ENCODE data around the gene SPPL2B. TPM values are rescaled to one million over a fixed set of nuclear protein-coding genes. Genes with fewer than 3 reads are reported as not detected.
A peak's percentile ranks its signal among the peaks of the same experiment; 100 is the strongest.

The SPPL2B gene
- total RNA-seq, 1 donor from 2014 or later = 54.3 TPM

DNA sequence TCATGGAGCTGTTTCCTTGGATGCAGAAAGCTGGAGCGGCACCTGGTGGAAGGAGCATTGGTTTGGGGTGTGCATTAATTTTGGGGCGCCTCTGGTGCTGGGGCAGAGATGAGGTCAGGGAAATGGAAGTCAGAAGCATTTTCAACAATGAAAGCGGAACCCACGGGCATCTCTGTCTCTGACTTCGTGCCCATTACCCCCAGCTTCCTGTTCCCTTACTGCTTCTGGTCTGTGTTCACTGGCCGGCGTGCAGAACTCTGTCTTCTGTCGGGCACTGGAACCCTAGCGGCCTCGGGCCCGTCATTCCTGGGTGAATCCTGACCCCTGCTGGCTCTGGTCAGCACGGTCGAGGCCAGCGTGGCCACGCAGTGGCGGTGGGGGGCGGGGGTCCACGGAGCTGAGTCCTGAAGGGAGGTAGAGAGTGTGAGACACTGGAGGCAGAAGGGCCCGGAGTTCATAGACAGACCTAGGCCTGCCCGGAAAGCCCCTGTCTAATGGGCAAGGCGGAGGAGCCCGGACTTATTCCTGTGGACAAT, 12.6 kb upstream of the SPPL2B start:
- intact Hi-C loops (cut with DNase I) = no loop called here
- no peak overlapping the region for H3K4me3 ChIP-seq
- DNase-seq (ENCODE audit: extremely low spot score in 2 of 2) = no peak

GRCh38 chr19:2317300-2317699, 11.2 kb upstream of the SPPL2B start:
- intact Hi-C loops (cut with DNase I) = no loop called here
- TF ChIP-seq, protein P1, sequence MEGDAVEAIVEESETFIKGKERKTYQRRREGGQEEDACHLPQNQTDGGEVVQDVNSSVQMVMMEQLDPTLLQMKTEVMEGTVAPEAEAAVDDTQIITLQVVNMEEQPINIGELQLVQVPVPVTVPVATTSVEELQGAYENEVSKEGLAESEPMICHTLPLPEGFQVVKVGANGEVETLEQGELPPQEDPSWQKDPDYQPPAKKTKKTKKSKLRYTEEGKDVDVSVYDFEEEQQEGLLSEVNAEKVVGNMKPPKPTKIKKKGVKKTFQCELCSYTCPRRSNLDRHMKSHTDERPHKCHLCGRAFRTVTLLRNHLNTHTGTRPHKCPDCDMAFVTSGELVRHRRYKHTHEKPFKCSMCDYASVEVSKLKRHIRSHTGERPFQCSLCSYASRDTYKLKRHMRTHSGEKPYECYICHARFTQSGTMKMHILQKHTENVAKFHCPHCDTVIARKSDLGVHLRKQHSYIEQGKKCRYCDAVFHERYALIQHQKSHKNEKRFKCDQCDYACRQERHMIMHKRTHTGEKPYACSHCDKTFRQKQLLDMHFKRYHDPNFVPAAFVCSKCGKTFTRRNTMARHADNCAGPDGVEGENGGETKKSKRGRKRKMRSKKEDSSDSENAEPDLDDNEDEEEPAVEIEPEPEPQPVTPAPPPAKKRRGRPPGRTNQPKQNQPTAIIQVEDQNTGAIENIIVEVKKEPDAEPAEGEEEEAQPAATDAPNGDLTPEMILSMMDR (IDR thresholded peaks at IDR 0.05) = no peak
- TF ChIP-seq POLR2A (IDR thresholded peaks at IDR 0.05) = no peak
- TF ChIP-seq POLR2AphosphoS5 (IDR thresholded peaks at IDR 0.05; ENCODE audit: insufficient read depth in 1 of 2, low read depth in 1 of 2) = no peak
- Histone ChIP-seq H3K36me3 (peaks cover 0 to 10% of the 10 kb centered on the region in 2 donors), H3K9me3 (peaks cover 7% of the 10 kb centered on the region), H3K27me3 (peaks cover 6% of the 10 kb centered on the region), H3K27ac (no peak overlapping the region), H3K4me1 (no peaks in the 10 kb centered on the region), H3K4me3 (no peak overlapping the region)
- no peak for DNase-seq (ENCODE audit: extremely low spot score in 2 of 2)

More for the DNA sequence above, 12.6 kb upstream of the SPPL2B start:
- Histone ChIP-seq H3K27me3 (peaks cover 6% of the 10 kb centered on the region), H3K27ac (no peak overlapping the region), H3K9me3 (peaks cover 7% of the 10 kb centered on the region), H3K4me1 (no peaks in the 10 kb centered on the region), H3K36me3 (no peaks in the 10 kb centered on the region)
- no peak for TF ChIP-seq POLR2AphosphoS5 (IDR thresholded peaks at IDR 0.05; ENCODE audit: insufficient read depth in 1 of 2, low read depth in 1 of 2)
- TF ChIP-seq POLR2A (IDR thresholded peaks at IDR 0.05) = no peak
- TF ChIP-seq, protein P1 (IDR thresholded peaks at IDR 0.05) = peak in 1 of 3 experiments; percentile 21

DNA sequence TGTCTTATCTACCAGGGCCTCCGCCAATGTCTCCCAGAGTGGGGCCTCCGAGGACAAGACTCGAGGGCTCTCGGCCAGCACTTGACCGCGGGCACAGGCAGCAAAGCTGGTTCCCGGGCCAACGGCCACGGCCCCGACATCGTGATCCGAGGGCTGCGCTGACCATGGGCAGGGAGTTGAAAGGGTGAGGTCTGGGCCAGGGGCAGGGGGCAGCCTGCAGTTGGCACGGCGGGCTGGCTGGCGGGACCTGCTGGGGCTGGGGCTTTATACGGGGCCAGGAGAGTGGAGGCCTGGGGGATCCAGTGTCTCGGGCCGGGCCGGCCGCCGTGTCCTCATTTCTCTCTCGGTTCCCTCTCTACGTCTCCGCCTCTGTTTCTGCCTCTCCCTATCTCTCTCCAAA, 10.7 kb upstream of the SPPL2B start:
- TF ChIP-seq POLR2A (IDR thresholded peaks at IDR 0.05) = no peak
- TF ChIP-seq, protein P1 (IDR thresholded peaks at IDR 0.05) = no peak
- no peak for TF ChIP-seq POLR2AphosphoS5 (IDR thresholded peaks at IDR 0.05; ENCODE audit: insufficient read depth in 1 of 2, low read depth in 1 of 2)
- Histone ChIP-seq H3K27ac (no peak overlapping the region), H3K4me3 (no peak overlapping the region), H3K36me3 (peaks cover 0 to 10% of the 10 kb centered on the region in 2 donors), H3K9me3 (peaks cover 7% of the 10 kb centered on the region), H3K4me1 (no peaks in the 10 kb centered on the region), H3K27me3 (peaks cover 4% of the 10 kb centered on the region)
- no peak for DNase-seq (ENCODE audit: extremely low spot score in 2 of 2)
- intact Hi-C loops (cut with DNase I) = no loop called here

- no peak for DNase-seq (ENCODE audit: extremely low spot score in 2 of 2)
- peaks cover 0 to 19% of the 10 kb centered on the region in 2 donors for H3K36me3 ChIP-seq
- no peaks in the 10 kb centered on the region for H3K4me1 ChIP-seq
- TF ChIP-seq, protein P1 (IDR thresholded peaks at IDR 0.05) = no peak
- TF ChIP-seq POLR2AphosphoS5 (IDR thresholded peaks at IDR 0.05; ENCODE audit: insufficient read depth in 1 of 2, low read depth in 1 of 2) = no peak
- no peak for TF ChIP-seq POLR2A (IDR thresholded peaks at IDR 0.05)
- peaks cover 7% of the 10 kb centered on the region for H3K9me3 ChIP-seq
- H3K4me3 ChIP-seq = no peak overlapping the region
- intact Hi-C loops (cut with DNase I) = no loop called here
- H3K27me3 ChIP-seq = no peaks in the 10 kb centered on the region
- no peak overlapping the region for H3K27ac ChIP-seq
These were observed 9.6 kb upstream of the SPPL2B start for GRCh38 chr19:2318923-2319322.

DNA sequence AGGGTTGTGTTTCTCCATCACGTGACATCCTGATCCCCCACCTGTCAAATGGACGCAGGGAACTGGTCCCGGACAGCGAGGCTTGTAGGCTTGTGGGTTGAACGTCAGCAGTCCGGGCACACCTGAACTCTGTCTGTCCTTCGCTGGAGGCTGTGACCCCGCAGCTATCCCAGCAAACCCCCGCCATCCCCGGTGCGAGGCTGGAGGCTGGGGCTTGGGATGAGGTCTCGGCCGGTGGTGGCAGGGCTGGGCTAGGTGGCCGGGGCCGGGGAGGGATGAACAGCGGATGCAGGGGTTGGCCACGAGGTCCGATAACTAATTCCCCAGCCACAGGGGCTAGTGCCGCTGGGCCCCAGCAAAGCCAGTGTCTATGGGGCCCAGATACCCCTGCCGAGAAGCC, 8.9 kb upstream of the SPPL2B start:
- H3K36me3 ChIP-seq = peaks cover 0 to 25% of the 10 kb centered on the region in 2 donors
- TF ChIP-seq POLR2A (IDR thresholded peaks at IDR 0.05) (no peak), POLR2AphosphoS5 (IDR thresholded peaks at IDR 0.05; ENCODE audit: insufficient read depth in 1 of 2, low read depth in 1 of 2) (no peak)
- TF ChIP-seq, protein P1 (IDR thresholded peaks at IDR 0.05) = no peak
- peaks cover 7% of the 10 kb centered on the region for H3K9me3 ChIP-seq
- H3K27ac ChIP-seq = no peak overlapping the region
- intact Hi-C loops (cut with DNase I) = no loop called here
- no peaks in the 10 kb centered on the region for H3K4me1 ChIP-seq
- DNase-seq (ENCODE audit: extremely low spot score in 2 of 2) = no peak
- no peaks in the 10 kb centered on the region for H3K27me3 ChIP-seq
- no peak overlapping the region for H3K4me3 ChIP-seq
